Transverse colon (tissue), 3 donors: ENCODE measurements around the gene ROR1.

ENCODE experiments used
- CTCF ChIP-seq, 5 experiments: fragments of 200-600 bp in 3 of 5; fragments of 450-650 bp in 2 of 5; sonication (generic) in 3 of 5; IDR thresholded peaks; 1 replicate in 2 of 5; 2 replicates in 3 of 5; pipeline ENCODE4 v1.5.1; 2016 to 2017; ENCODE audit warnings: antibody characterized with exemption in 5 of 5, inconsistent platforms in 3 of 5, mild to moderate bottlenecking in 2 of 5, moderate library complexity in 1 of 5
- POLR2A ChIP-seq: fragments of 450-650 bp; IDR thresholded peaks from one replicate; pipeline ENCODE4 v1.6.1; 2016; ENCODE audit warnings: antibody characterized with exemption, mild to moderate bottlenecking, moderate library complexity

DNA sequence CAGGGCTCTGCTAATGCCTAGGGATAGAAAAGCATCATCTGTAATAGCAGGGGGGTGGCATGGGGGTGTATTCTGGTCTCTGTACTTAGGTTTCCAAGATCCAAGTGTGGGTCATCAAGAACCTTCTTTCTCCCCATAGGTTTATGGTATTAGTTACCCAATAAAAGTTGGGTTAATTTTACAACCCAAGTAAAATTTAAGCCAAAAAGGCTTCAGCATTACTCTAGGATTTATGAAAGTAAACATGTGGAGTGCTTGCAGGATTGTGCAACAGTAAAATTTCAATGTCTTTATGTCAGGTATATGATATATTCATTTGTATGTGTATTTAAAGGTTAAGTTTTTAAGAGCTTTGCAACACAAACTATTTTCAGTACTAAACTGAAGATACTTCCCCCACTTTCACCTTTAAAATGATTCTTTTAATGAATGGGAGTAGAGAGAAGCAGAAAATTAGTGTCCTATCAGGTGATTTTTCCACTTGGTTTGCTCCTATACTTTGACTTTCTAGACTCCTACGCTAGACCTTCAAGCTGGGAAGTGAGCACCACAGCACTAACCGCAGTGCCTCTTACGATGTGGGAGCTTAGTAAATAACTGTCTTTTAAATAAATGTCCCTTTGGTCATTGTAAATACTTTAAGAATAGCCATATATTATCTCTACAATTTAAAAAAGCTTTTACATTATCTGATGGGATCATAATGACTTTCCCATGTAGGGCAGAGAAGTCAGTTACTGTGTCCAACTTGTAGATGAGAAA is 361.8 kb downstream of the ROR1 start:
- no peak for TF ChIP-seq POLR2A
- no peak for TF ChIP-seq CTCF (IDR thresholded peaks at IDR 0.05)
